Thoracic aorta (tissue), 2 donors: ENCODE results near the gene SEMA4A. TPM values are rescaled to one million over a fixed set of nuclear protein-coding genes. Genes with fewer than 3 reads are reported as not detected.

Source experiments
- ATAC-seq: fragments of 150-250 bp; one replicate; pipeline ENCODE4 v1.8.0; 2017; ENCODE audit warnings: low read depth; ENCODE audit not compliant: insufficient number of reproducible peaks, low FRiP score
- DNase-seq: peaks from one replicate; pipeline ENCODE4 v3.0.0-alpha.2; 2020; ENCODE audit warnings: low spot score
- H3K27ac ChIP-seq, 2 donors: fragments of 200-600 bp; sonication (generic); 1 replicate in 1 of 2; 2 replicates in 1 of 2; pipeline ENCODE4 v1.5.1; 2016; ENCODE audit warnings: mild to moderate bottlenecking in 2 of 2, moderate library complexity in 2 of 2
- H3K27me3 ChIP-seq: fragments of 200-600 bp; sonication (generic); replicated peaks from 2 replicates; pipeline ENCODE4 v1.6.0; 2016; ENCODE audit warnings: mild to moderate bottlenecking; ENCODE audit not compliant: insufficient read depth
- H3K36me3 ChIP-seq: fragments of 200-600 bp; sonication (generic); one replicate; pipeline ENCODE4 v1.5.1; 2016
- H3K4me1 ChIP-seq, 2 donors: fragments of 200-600 bp; sonication (generic); 1 replicate in 1 of 2; 2 replicates in 1 of 2; pipeline versions ENCODE4 v1.5.1 to v1.6.0; 2016; ENCODE audit warnings: low read depth in 2 of 2, mild to moderate bottlenecking in 1 of 2; ENCODE audit not compliant: control insufficient read depth in 1 of 2
- H3K4me3 ChIP-seq: fragments of 200-600 bp; sonication (generic); 2 replicates; pipeline ENCODE4 v1.5.1; 2016; ENCODE audit warnings: mild to moderate bottlenecking
- H3K9me3 ChIP-seq: fragments of 200-600 bp; sonication (generic); 2 replicates; pipeline ENCODE4 v1.5.1; 2016
- CTCF ChIP-seq: fragments of 200-600 bp; sonication (generic); IDR thresholded peaks from one replicate; pipeline ENCODE4 v1.5.1; 2019; ENCODE audit warnings: antibody characterized with exemption
- total RNA-seq, 2 donors: library from RNA; depleted of rRNA; stranded (reverse); fragments of >200 nt; gene quantifications; one replicate each; pipeline versions ENCODE4 v1.1.0 to v1.2.3, GENCODE V29; 2016

Gene SEMA4A
- total RNA-seq, 2 donors from 2014 or later, result 12.7 to 15.8 TPM

- H3K9me3 ChIP-seq, result no peaks in the 10 kb centered on the region
- H3K4me1 ChIP-seq, result no peaks in the 10 kb centered on the region
- H3K27ac ChIP-seq, result no peak overlapping the region
- DNase-seq (no peak), ATAC-seq (no peak)
- H3K27me3 ChIP-seq, result no peaks in the 10 kb centered on the region
- no peak for TF ChIP-seq CTCF
- H3K36me3 ChIP-seq, result peaks cover 25% of the 10 kb centered on the region
- no peak overlapping the region for H3K4me3 ChIP-seq
Measured at GRCh38 chr1:156225677-156226014, 72.3 kb downstream of the SEMA4A start.

GRCh38 chr1:156226116-156226538 is 72.7 kb downstream of the SEMA4A start:
- H3K27me3 ChIP-seq, result no peaks in the 10 kb centered on the region
- H3K9me3 ChIP-seq, result no peaks in the 10 kb centered on the region
- no peak overlapping the region for H3K27ac ChIP-seq
- ATAC-seq, result no peak
- no peak overlapping the region for H3K4me3 ChIP-seq
- H3K4me1 ChIP-seq, result no peaks in the 10 kb centered on the region
- H3K36me3 ChIP-seq, result peaks cover 20% of the 10 kb centered on the region
- no peak for TF ChIP-seq CTCF
- DNase-seq, result no peak

GRCh38 chr1:156226782-156227181 is 73.4 kb downstream of the SEMA4A start:
- TF ChIP-seq CTCF, result no peak
- H3K9me3 ChIP-seq, result no peaks in the 10 kb centered on the region
- H3K27me3 ChIP-seq, result no peaks in the 10 kb centered on the region
- peaks cover 16% of the 10 kb centered on the region for H3K36me3 ChIP-seq
- no peaks in the 10 kb centered on the region for H3K4me1 ChIP-seq
- no peak for ATAC-seq
- H3K27ac ChIP-seq, result no peak overlapping the region
- DNase-seq, result no peak
- no peak overlapping the region for H3K4me3 ChIP-seq

Other genes with a start within 250 kb of the SEMA4A start
- gene RIT1, start 242.2 kb upstream of the SEMA4A start, total RNA-seq, result 10 to 100 TPM; 27.1 to 42.8 TPM
- 10 to 100 TPM; 50.6 to 56.9 TPM for gene KHDC4, start 219.2 kb upstream of the SEMA4A start, total RNA-seq
- not detected for gene RXFP4, start 211.9 kb upstream of the SEMA4A start, total RNA-seq
- 100 to 1,000 TPM; 162 to 166 TPM for gene ARHGEF2, start 175.0 kb upstream of the SEMA4A start, total RNA-seq
- 100 to 1,000 TPM; 132 to 241 TPM for gene SSR2, start 132.6 kb upstream of the SEMA4A start, total RNA-seq
- gene UBQLN4, start 99.8 kb upstream of the SEMA4A start, total RNA-seq, result 10 to 100 TPM; 21.7 to 36.7 TPM
- gene LAMTOR2, start 98.8 kb upstream of the SEMA4A start, total RNA-seq, result 10 to 100 TPM; 26.4 to 37.0 TPM
- gene RAB25, start 92.4 kb upstream of the SEMA4A start, total RNA-seq, result not detected
- gene MEX3A, start 71.1 kb upstream of the SEMA4A start, total RNA-seq, result under 1 TPM in 1 of 2 donors, not detected in 1; 0.42 TPM
- 100 to 1,000 TPM; 740 to 804 TPM for gene LMNA, start 38.9 kb upstream of the SEMA4A start, total RNA-seq
- gene SLC25A44, start 40.5 kb downstream of the SEMA4A start, total RNA-seq, result 10 to 100 TPM; 10.7 to 23.7 TPM
- gene PMF1, start 59.4 kb downstream of the SEMA4A start, total RNA-seq, result 10 to 100 TPM; 26.4 to 33.2 TPM
- gene BGLAP, start 88.6 kb downstream of the SEMA4A start, total RNA-seq, result not detected
- 1 to 10 TPM in 1 of 2 donors, under 1 TPM in 1; 0.27 to 2.5 TPM for gene PAQR6, start 94.5 kb downstream of the SEMA4A start, total RNA-seq
- 10 to 100 TPM; 57.8 to 72.7 TPM for gene SMG5, start 129.2 kb downstream of the SEMA4A start, total RNA-seq
- gene TMEM79, start 130.7 kb downstream of the SEMA4A start, total RNA-seq, result 1 to 10 TPM in 1 of 2 donors, under 1 TPM in 1; 0.56 to 5.0 TPM
- gene GLMP, start 142.1 kb downstream of the SEMA4A start, total RNA-seq, result 10 to 100 TPM; 27.7 to 60.1 TPM
- gene VHLL, start 145.7 kb downstream of the SEMA4A start, total RNA-seq, result not detected
- 100 to 1,000 TPM; 104 to 106 TPM for gene CCT3, start 184.7 kb downstream of the SEMA4A start, total RNA-seq
- gene TSACC, start 184.9 kb downstream of the SEMA4A start, total RNA-seq, result not detected
- gene RHBG, start 215.6 kb downstream of the SEMA4A start, total RNA-seq, result not detected